Brain microvascular endothelial cell (primary cell): ENCODE results near the gene OLFM1.
A peak's percentile ranks its signal among the peaks of the same experiment; 100 is the strongest.

Source experiments
- DNase-seq: peaks from one replicate; pipeline ENCODE4 v3.0.0-alpha.2; 2020
- H3K27ac ChIP-seq: fragments of 250-450 bp; sonication (Bioruptor Pico); 2 replicates; pipeline ENCODE4 v1.5.1; 2020; ENCODE audit warnings: mild to moderate bottlenecking, moderate library complexity
- H3K27me3 ChIP-seq: fragments of 250-450 bp; sonication (Bioruptor Pico); replicated peaks from 2 replicates; pipeline ENCODE4 v1.5.1; 2020; ENCODE audit warnings: mild to moderate bottlenecking
- H3K36me3 ChIP-seq: fragments of 250-450 bp; sonication (Bioruptor Pico); replicated peaks from 2 replicates; pipeline ENCODE4 v1.5.1; 2020; ENCODE audit warnings: mild to moderate bottlenecking
- H3K4me3 ChIP-seq: 2 replicates; pipeline ENCODE4 v1.5.1; 2011; ENCODE audit warnings: low read depth, mild to moderate bottlenecking, control low read depth, low read length, moderate library complexity
- CTCF ChIP-seq: IDR thresholded peaks from 2 replicates; pipeline ENCODE4 v1.5.1; 2011; ENCODE audit warnings: low read depth, mild to moderate bottlenecking, moderate library complexity, low read length, control low read depth, inconsistent platforms; ENCODE audit errors: missing control alignments
- in situ Hi-C: cut with HindIII; loops from 2 replicates; pipeline ENCODE4 v1.10.0; 2017; ENCODE audit warnings: low sequenced_read_pairs, low pct_ligation_motif_present

Gene OLFM1

GRCh38 chr9:135087489-135087792 is at the start of gene OLFM1:
TSS of gene OLFM1 (plus strand) at chr9:135087668. CDS start at chr9:135087990, 322 bp downstream.
- DNase-seq, result peak; percentile 46
- in situ Hi-C loops, result no loop called here
- no peak within 1 kb of the TSS for H3K4me3 ChIP-seq
- no peak within 1 kb of the TSS for H3K27ac ChIP-seq
- TF ChIP-seq CTCF, result peak; percentile 73
- H3K27me3 ChIP-seq, result peaks cover 33% of the 10 kb centered on the region
- H3K36me3 ChIP-seq, result no peaks in the 10 kb centered on the region

DNA sequence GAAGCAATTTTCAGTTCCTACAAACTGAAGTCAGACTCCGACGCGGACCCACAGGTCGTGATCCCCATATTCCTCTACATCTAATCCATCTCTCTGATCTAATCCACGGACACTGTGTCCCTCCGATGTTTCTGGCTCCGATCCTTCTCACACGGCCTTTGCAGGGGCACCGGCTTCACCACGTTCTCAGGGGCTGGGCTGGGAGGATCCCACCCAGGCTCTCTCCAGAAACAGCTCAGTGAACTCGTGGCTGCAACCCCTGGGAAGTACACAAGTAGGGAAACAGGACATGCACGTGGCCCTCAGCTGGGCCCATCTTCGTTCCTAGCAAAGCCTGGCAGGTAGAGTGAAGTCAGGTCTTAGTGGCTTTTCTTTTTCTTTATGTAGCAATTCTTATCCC is 49.1 kb upstream of the OLFM1 start:
- in situ Hi-C loops, result no loop called here
- no peaks in the 10 kb centered on the region for H3K36me3 ChIP-seq
- no peak overlapping the region for H3K4me3 ChIP-seq
- no peaks in the 10 kb centered on the region for H3K27me3 ChIP-seq
- no peak for DNase-seq
- no peak for TF ChIP-seq CTCF
- H3K27ac ChIP-seq, result no peak overlapping the region

GRCh38 chr9:135038826-135039225 is 48.6 kb upstream of the OLFM1 start:
- Histone ChIP-seq H3K27ac (no peak overlapping the region), H3K36me3 (no peaks in the 10 kb centered on the region), H3K4me3 (no peak overlapping the region), H3K27me3 (no peaks in the 10 kb centered on the region)
- in situ Hi-C loops, result no loop called here
- no peak for TF ChIP-seq CTCF
- DNase-seq, result no peak

- no peak for DNase-seq
- H3K27me3 ChIP-seq, result no peaks in the 10 kb centered on the region
- no peak overlapping the region for H3K4me3 ChIP-seq
- H3K27ac ChIP-seq, result no peak overlapping the region
- H3K36me3 ChIP-seq, result no peaks in the 10 kb centered on the region
- in situ Hi-C loops, result no loop called here
- no peak for TF ChIP-seq CTCF
These were observed 48.1 kb upstream of the OLFM1 start for GRCh38 chr9:135039266-135039870.

GRCh38 chr9:135039916-135040645 is 47.4 kb upstream of the OLFM1 start:
- Histone ChIP-seq H3K27me3 (no peaks in the 10 kb centered on the region), H3K27ac (no peak overlapping the region), H3K36me3 (no peaks in the 10 kb centered on the region), H3K4me3 (no peak overlapping the region)
- DNase-seq, result no peak
- in situ Hi-C loops, result no loop called here
- no peak for TF ChIP-seq CTCF

DNA sequence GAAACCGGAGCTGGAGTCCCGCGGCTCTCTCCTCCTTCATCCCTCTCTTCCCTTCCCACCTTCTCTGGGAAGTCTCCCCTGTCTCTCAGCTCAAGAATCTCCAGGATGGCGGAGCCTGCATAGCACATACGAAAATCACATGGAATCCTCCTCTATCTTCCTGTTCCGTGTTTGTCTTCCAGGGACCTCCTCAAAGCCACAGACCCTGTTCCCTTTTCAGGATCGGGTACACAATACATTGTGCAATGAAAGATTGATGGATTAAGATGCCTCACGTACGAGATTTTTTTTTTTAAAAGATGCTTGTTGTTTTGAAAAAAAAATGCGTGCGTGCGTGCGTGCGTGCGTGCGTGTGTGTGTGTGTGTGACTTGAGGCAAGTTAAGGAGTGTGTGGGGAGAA is 46.6 kb upstream of the OLFM1 start:
- DNase-seq, result no peak
- in situ Hi-C loops, result no loop called here
- no peak for TF ChIP-seq CTCF
- Histone ChIP-seq H3K36me3 (no peaks in the 10 kb centered on the region), H3K27ac (no peak overlapping the region), H3K4me3 (no peak overlapping the region), H3K27me3 (no peaks in the 10 kb centered on the region)
